H1 (cell line): Measurements from ENCODE around the gene PCDHB8. TPM values are rescaled to one million over a fixed set of nuclear protein-coding genes. Genes with fewer than 3 reads are reported as not detected.
A peak's percentile ranks its signal among the peaks of the same experiment; 100 is the strongest.

Source experiments
- CTCF ChIA-PET: fragments of 300-600 bp; sonication (Branson Sonifier 250); formaldehyde crosslinking; loops from one replicate; lab custom pipeline; 2021; ENCODE audit not compliant: partially characterized antibody; lab: Charles Lee
- POLR2A ChIA-PET: fragments of 300-600 bp; sonication (Branson Sonifier 250); formaldehyde crosslinking; loops from one replicate; lab custom pipeline; 2021; ENCODE audit warnings: inconsistent platforms; ENCODE audit not compliant: partially characterized antibody; lab: Charles Lee
- DNase-seq, 2 experiments: peaks; one replicate each; pipeline versions ENCODE4 v3.0.0 to v3.0.0-alpha.2; 2010 to 2022; ENCODE audit warnings: low spot score in 2 of 2, low read depth in 1 of 2, mixed read lengths in 1 of 2
- FAIRE-seq: peaks from 2 replicates; lab custom pipeline; 2011; peaks lifted over from hg19 to GRCh38; lab: Jason Lieb, UNC
- H2AFZ ChIP-seq: 2 replicates; pipeline ENCODE4 v1.8.1; 2012; ENCODE audit warnings: low read length, inconsistent platforms
- H2AK5ac ChIP-seq: 2 replicates; pipeline ENCODE4 v1.6.1; 2013; ENCODE audit warnings: low read depth, low read length
- H2BK120ac ChIP-seq: replicated peaks from 2 replicates; pipeline ENCODE3; 2013; ENCODE audit warnings: low read depth, low read length, inconsistent platforms
- H2BK12ac ChIP-seq: 2 replicates; pipeline ENCODE4 v1.6.1; 2013; ENCODE audit warnings: low read depth, low read length
- H2BK15ac ChIP-seq: 2 replicates; pipeline ENCODE4 v1.6.1; 2013; ENCODE audit warnings: low read length
- H2BK20ac ChIP-seq: 2 replicates; pipeline ENCODE4 v1.6.1; 2013; ENCODE audit warnings: low read length
- H2BK5ac ChIP-seq: 2 replicates; pipeline ENCODE4 v1.6.1; 2013; ENCODE audit warnings: low read depth, low read length
- H3K14ac ChIP-seq: 2 replicates; pipeline ENCODE4 v1.6.1; 2013; ENCODE audit warnings: inconsistent platforms; ENCODE audit not compliant: insufficient read length
- H3K18ac ChIP-seq: 2 replicates; pipeline ENCODE4 v1.6.1; 2013; ENCODE audit warnings: low read length; ENCODE audit errors: extremely low read depth
- H3K23ac ChIP-seq: 2 replicates; pipeline ENCODE4 v1.6.1; 2013; ENCODE audit warnings: inconsistent platforms; ENCODE audit not compliant: insufficient read length
- H3K23me2 ChIP-seq: 2 replicates; pipeline ENCODE4 v1.6.1; 2013; ENCODE audit warnings: low read depth, low read length
- H3K27ac ChIP-seq: 2 replicates; pipeline ENCODE4 v1.6.1; 2011; ENCODE audit warnings: low read depth, low read length, inconsistent platforms
- H3K27me3 ChIP-seq, 4 experiments: replicated peaks in 1 of 4; 1 replicate in 1 of 4; 2 replicates in 3 of 4; pipeline versions ENCODE4 v1.6.1 to v1.8.1; 2011 to 2013; ENCODE audit warnings: low read length in 3 of 4, mild to moderate bottlenecking in 3 of 4, inconsistent platforms in 2 of 4, mixed read lengths in 2 of 4, moderate library complexity in 1 of 4; ENCODE audit not compliant: control insufficient read depth in 3 of 4, insufficient read depth in 3 of 4; ENCODE audit errors: extremely low read depth in 1 of 4
- H3K36me3 ChIP-seq, 4 experiments: 2 replicates each; pipeline versions ENCODE4 v1.6.1 to v1.8.1; 2011 to 2013; ENCODE audit warnings: mild to moderate bottlenecking in 4 of 4, low read length in 3 of 4, moderate library complexity in 2 of 4, control low read depth in 1 of 4, inconsistent platforms in 1 of 4; ENCODE audit not compliant: insufficient read depth in 4 of 4, control insufficient read depth in 2 of 4
- H3K4ac ChIP-seq: replicated peaks from 2 replicates; pipeline ENCODE3; 2013; ENCODE audit warnings: low read length, low read depth, mixed read lengths, inconsistent platforms; ENCODE audit not compliant: insufficient read length
- H3K4me1 ChIP-seq, 4 experiments: replicated peaks in 1 of 4; 1 replicate in 1 of 4; 2 replicates in 3 of 4; pipeline versions ENCODE4 v1.6.1 to v1.8.1; 2011 to 2013; ENCODE audit warnings: low read length in 3 of 4, inconsistent platforms in 2 of 4, mixed read lengths in 1 of 4; ENCODE audit not compliant: insufficient read depth in 4 of 4, control insufficient read depth in 3 of 4
- H3K4me2 ChIP-seq, 2 experiments: 2 replicates each; pipeline versions ENCODE4 v1.6.1 to v1.8.1; 2011 to 2013; ENCODE audit warnings: low read depth in 2 of 2, low read length in 2 of 2, control low read depth in 1 of 2, inconsistent platforms in 1 of 2, mild to moderate bottlenecking in 1 of 2; ENCODE audit not compliant: insufficient read depth in 1 of 2
- H3K4me3 ChIP-seq, 4 experiments: fragments of 200-600, 300-600 bp in 1 of 4; sonication (generic), shearing (Covaris generic), sonication (Bioruptor Twin) in 1 of 4; 2 replicates each; pipeline versions ENCODE4 v1.5.1 to v1.8.1; 2011 to 2016; ENCODE audit warnings: low read length in 4 of 4, low read depth in 3 of 4, control low read depth in 2 of 4, inconsistent platforms in 2 of 4, mild to moderate bottlenecking in 2 of 4, mixed read lengths in 1 of 4, moderate library complexity in 1 of 4; ENCODE audit not compliant: insufficient read depth in 2 of 4; ENCODE audit errors: extremely low read depth in 1 of 4
- H3K56ac ChIP-seq: replicated peaks from 2 replicates; pipeline ENCODE3; 2013; ENCODE audit warnings: low read depth, mild to moderate bottlenecking, mixed read lengths, low read length, inconsistent platforms; ENCODE audit not compliant: insufficient read length
- H3K79me1 ChIP-seq: 2 replicates; pipeline ENCODE4 v1.6.1; 2013; ENCODE audit warnings: low read depth, low read length, control low read depth
- H3K79me2 ChIP-seq, 2 experiments: 2 replicates each; pipeline versions ENCODE4 v1.6.1 to v1.8.1; 2012 to 2013; ENCODE audit warnings: low read length in 2 of 2, mild to moderate bottlenecking in 2 of 2, inconsistent platforms in 1 of 2; ENCODE audit not compliant: insufficient read depth in 2 of 2, control insufficient read depth in 1 of 2
- H3K9ac ChIP-seq, 4 experiments: replicated peaks in 1 of 4; 1 replicate in 1 of 4; 2 replicates in 3 of 4; pipeline versions ENCODE4 v1.6.1 to v1.8.1; 2011 to 2013; ENCODE audit warnings: low read depth in 3 of 4, low read length in 3 of 4, control low read depth in 2 of 4, mild to moderate bottlenecking in 2 of 4, moderate library complexity in 2 of 4, inconsistent platforms in 1 of 4; ENCODE audit errors: extremely low read depth in 1 of 4
- H3K9me3 ChIP-seq, 2 experiments: 2 replicates each; pipeline versions ENCODE4 v1.6.1 to v1.8.1; 2012 to 2013; ENCODE audit warnings: mild to moderate bottlenecking in 2 of 2, moderate library complexity in 2 of 2, control low read depth in 1 of 2, inconsistent platforms in 1 of 2, low read depth in 1 of 2, low read length in 1 of 2, mixed read lengths in 1 of 2; ENCODE audit not compliant: insufficient read depth in 2 of 2
- H4K20me1 ChIP-seq, 2 experiments: replicated peaks in 1 of 2; 2 replicates each; pipeline versions ENCODE3 to v1.8.1; 2011 to 2013; ENCODE audit warnings: inconsistent platforms in 2 of 2, low read length in 2 of 2, mild to moderate bottlenecking in 1 of 2; ENCODE audit not compliant: insufficient read depth in 2 of 2, control insufficient read depth in 1 of 2
- H4K5ac ChIP-seq: 2 replicates; pipeline ENCODE4 v1.6.1; 2013; ENCODE audit warnings: low read length, low read depth, mixed read lengths, inconsistent platforms; ENCODE audit not compliant: insufficient read length
- H4K8ac ChIP-seq: 2 replicates; pipeline ENCODE4 v1.8.0; 2013; ENCODE audit warnings: mild to moderate bottlenecking, moderate library complexity, low read length, inconsistent platforms; ENCODE audit not compliant: insufficient read depth; ENCODE audit errors: extremely low read depth
- H4K91ac ChIP-seq: replicated peaks from 2 replicates; pipeline ENCODE3; 2013; ENCODE audit warnings: low read length, mixed read lengths, inconsistent platforms; ENCODE audit not compliant: insufficient read length
- EZH2 ChIP-seq: fragments of 200-600 bp; sonication (generic); IDR thresholded peaks from 2 replicates; pipeline ENCODE4 v1.7.1; 2012; ENCODE audit warnings: low read depth, mild to moderate bottlenecking, moderate library complexity, low read length, inconsistent platforms; ENCODE audit not compliant: severe bottlenecking
- RAD21 ChIP-seq, 2 experiments: IDR thresholded peaks in 1 of 2; conservative IDR thresholded peaks in 1 of 2; 2 replicates each; pipeline ENCODE4 v1.6.1; 2011; ENCODE audit warnings: low read depth in 2 of 2, low read length in 2 of 2, improper control_type of control experiment in 1 of 2, inconsistent platforms in 1 of 2, mild to moderate bottlenecking in 1 of 2, moderate library complexity in 1 of 2
- RXRA ChIP-seq: IDR thresholded peaks from 2 replicates; pipeline ENCODE4 v1.6.1; 2011; ENCODE audit warnings: low read depth, mild to moderate bottlenecking, low read length, moderate library complexity; ENCODE audit not compliant: insufficient read depth
- SUZ12 ChIP-seq: fragments of 200-600 bp; sonication (generic); IDR thresholded peaks from 2 replicates; pipeline ENCODE4 v1.6.1; 2012; ENCODE audit warnings: mild to moderate bottlenecking, inconsistent platforms, low read length, moderate library complexity, mixed read lengths
- TAF1 ChIP-seq: IDR thresholded peaks from 2 replicates; pipeline ENCODE4 v1.6.1; 2011; ENCODE audit warnings: mild to moderate bottlenecking, low read depth, low read length
- WGBS, 2 experiments: shearing (Covaris generic) in 1 of 2; methylation state at CpG; one replicate each; pipeline versions ENCODE4 v1.1.6 to v1.1.7; 2013 to 2015; ENCODE audit warnings: low lambda C conversion rate in 2 of 2, mixed read lengths in 2 of 2, inconsistent platforms in 1 of 2, low coverage in 1 of 2, missing lambda C conversion rate in 1 of 2; ENCODE audit not compliant: insufficient replicate concordance in 2 of 2, insufficient coverage in 1 of 2, insufficient read length in 1 of 2; ENCODE audit errors: extremely low coverage in 1 of 2, missing lambda C conversion rate in 1 of 2; 5-methylcytosine and 5-hydroxymethylcytosine counted together
- polyA plus RNA-seq, 7 experiments: library from polyadenylated mRNA; depleted of rRNA in 3 of 7; stranded (reverse) in 5 of 7; unstranded in 2 of 7; fragments of >200 nt in 5 of 7; fragments of 200-250 nt in 2 of 7; gene quantifications; 1 replicate in 5 of 7; 2 replicates in 1 of 7; 4 replicates in 1 of 7; pipeline versions ENCODE4 v1.2.1 to v1.2.3, GENCODE V29; 2011 to 2013; ENCODE audit warnings: missing spikeins in 2 of 7, mixed read lengths in 2 of 7
- total RNA-seq: library from RNA; stranded (reverse); fragmentation: NEBNext Ultra II Directional; extraction: Animal tissue kit (Norgen Biotek cat#: 25700); gene quantifications from 2 replicates; pipeline ENCODE4 v1.2.1, GENCODE V29; 2021
- TF ChIP-seq, protein P1 (sequence below), 3 experiments: IDR thresholded peaks; 1 replicate in 2 of 3; 2 replicates in 1 of 3; pipeline versions ENCODE4 v1.5.1 to v1.6.1; 2011; ENCODE audit warnings: low read length in 3 of 3, mild to moderate bottlenecking in 3 of 3, inconsistent platforms in 2 of 3, low read depth in 1 of 3, moderate library complexity in 1 of 3; ENCODE audit not compliant: insufficient read depth in 1 of 3; ENCODE audit errors: control extremely low read depth in 1 of 3

The PCDHB8 gene
- total and polyA plus RNA-seq, 2 of the 8 experiments (the other 6 are each of a cell fraction or from before 2014, with no cell fraction given) = 0.24 to 1.1 TPM

- Histone ChIP-seq H2BK15ac (no peak within 1 kb of the TSS), H3K27ac (no peak within 1 kb of the TSS), H2AFZ (peak within 1 kb of the TSS; percentile 99), H3K79me2 (no peaks in the 10 kb centered on the region), H3K4ac (no peak within 1 kb of the TSS), H3K4me3 (peak within 1 kb of the TSS; percentile 8 to 50 (median 29); a peak in 5 of 8 replicates), H3K36me3 (no peaks in the 10 kb centered on the region; a peak in 1 of 8 replicates), H3K9ac (no peak within 1 kb of the TSS; a peak in 1 of 7 replicates), H3K79me1 (no peaks in the 10 kb centered on the region), H2BK20ac (no peak within 1 kb of the TSS), H3K4me1 (peaks cover 2 to 3% (median 3%) of the 10 kb centered on the region in 4 experiments; a peak in 2 of 7 replicates), H2BK120ac (no peak within 1 kb of the TSS), H3K18ac (no peak within 1 kb of the TSS), H3K23me2 (peaks cover 2% of the 10 kb centered on the region; the same call in 1 of the 2 replicates), H4K20me1 (no peaks in the 10 kb centered on the region), H3K4me2 (peak within 1 kb of the TSS; percentile 63 to 85), H3K23ac (no peak within 1 kb of the TSS), H4K8ac (no peak within 1 kb of the TSS), H3K14ac (no peak within 1 kb of the TSS), H4K5ac (no peak within 1 kb of the TSS), H2BK5ac (no peak within 1 kb of the TSS), H4K91ac (no peak within 1 kb of the TSS), H2AK5ac (no peak within 1 kb of the TSS), H3K27me3 (no peaks in the 10 kb centered on the region), H2BK12ac (no peak within 1 kb of the TSS), H3K56ac (no peak within 1 kb of the TSS), H3K9me3 (peaks cover 0 to 9% of the 10 kb centered on the region in 2 experiments; a peak in 1 of 4 replicates)
- POLR2A ChIA-PET = interaction anchor here (0.9 to 1.5 kb wide), 5 partner anchors 21 to 341 kb away, joined by 3 to 9 read pairs (median 4); partner anchors contain the start of gene PCDHB15
- 44% methylated on average over 15 of the region's 15 CpGs; no CpG with 5 or more reads in 1 of the 2 experiments for WGBS, 2 experiments
- CTCF ChIA-PET = interaction anchor here (0.6 to 3.6 kb wide), 81 partner anchors 9 to 393 kb away, joined by 3 to 43 read pairs (median 5); partner anchors contain the start of genes PCDHA8, PCDHB10, PCDHB11 and PCDHB12
- FAIRE-seq = peak; percentile 90
- no peak for DNase-seq
- TF ChIP-seq, protein P1, sequence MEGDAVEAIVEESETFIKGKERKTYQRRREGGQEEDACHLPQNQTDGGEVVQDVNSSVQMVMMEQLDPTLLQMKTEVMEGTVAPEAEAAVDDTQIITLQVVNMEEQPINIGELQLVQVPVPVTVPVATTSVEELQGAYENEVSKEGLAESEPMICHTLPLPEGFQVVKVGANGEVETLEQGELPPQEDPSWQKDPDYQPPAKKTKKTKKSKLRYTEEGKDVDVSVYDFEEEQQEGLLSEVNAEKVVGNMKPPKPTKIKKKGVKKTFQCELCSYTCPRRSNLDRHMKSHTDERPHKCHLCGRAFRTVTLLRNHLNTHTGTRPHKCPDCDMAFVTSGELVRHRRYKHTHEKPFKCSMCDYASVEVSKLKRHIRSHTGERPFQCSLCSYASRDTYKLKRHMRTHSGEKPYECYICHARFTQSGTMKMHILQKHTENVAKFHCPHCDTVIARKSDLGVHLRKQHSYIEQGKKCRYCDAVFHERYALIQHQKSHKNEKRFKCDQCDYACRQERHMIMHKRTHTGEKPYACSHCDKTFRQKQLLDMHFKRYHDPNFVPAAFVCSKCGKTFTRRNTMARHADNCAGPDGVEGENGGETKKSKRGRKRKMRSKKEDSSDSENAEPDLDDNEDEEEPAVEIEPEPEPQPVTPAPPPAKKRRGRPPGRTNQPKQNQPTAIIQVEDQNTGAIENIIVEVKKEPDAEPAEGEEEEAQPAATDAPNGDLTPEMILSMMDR (IDR thresholded peaks at IDR 0.05; ENCODE audit: control extremely low read depth in 1 of 3, insufficient read depth in 1 of 3, low read depth in 1 of 3, low read length in 3 of 3) = peak in 2 of 3 experiments; percentile 50 to 64; a peak in 3 of 4 replicates
- peak; percentile 81 to 85 for TF ChIP-seq RAD21 (IDR thresholded peaks at IDR 0.05 in 1 of 2, conservative IDR thresholded peaks at IDR 0.05 in 1 of 2; ENCODE audit: low read depth in 2 of 2, low read length in 2 of 2)
- TF ChIP-seq RXRA = no peak
- TF ChIP-seq EZH2 = no peak
- TF ChIP-seq TAF1 = 0 out of 2 replicates have a peak, but pooled peaks have one; percentile 35
- no peak for TF ChIP-seq SUZ12
Measured at GRCh38 chr5:141223112-141223783, 45.7 kb downstream of the PCDHB8 start, which contains the start of gene PCDHB14. PCDHB14 (plus strand) TSS chr5:141223343; CDS start chr5:141223506, 163 bp downstream.
